ENCODE measurements around the gene SSR2.
"Not testable (repeated sequence)": the region's sequence is repeated elsewhere in the genome, so short reads cannot be mapped to it uniquely, and the experiment has no call there.

Gene SSR2

DNA sequence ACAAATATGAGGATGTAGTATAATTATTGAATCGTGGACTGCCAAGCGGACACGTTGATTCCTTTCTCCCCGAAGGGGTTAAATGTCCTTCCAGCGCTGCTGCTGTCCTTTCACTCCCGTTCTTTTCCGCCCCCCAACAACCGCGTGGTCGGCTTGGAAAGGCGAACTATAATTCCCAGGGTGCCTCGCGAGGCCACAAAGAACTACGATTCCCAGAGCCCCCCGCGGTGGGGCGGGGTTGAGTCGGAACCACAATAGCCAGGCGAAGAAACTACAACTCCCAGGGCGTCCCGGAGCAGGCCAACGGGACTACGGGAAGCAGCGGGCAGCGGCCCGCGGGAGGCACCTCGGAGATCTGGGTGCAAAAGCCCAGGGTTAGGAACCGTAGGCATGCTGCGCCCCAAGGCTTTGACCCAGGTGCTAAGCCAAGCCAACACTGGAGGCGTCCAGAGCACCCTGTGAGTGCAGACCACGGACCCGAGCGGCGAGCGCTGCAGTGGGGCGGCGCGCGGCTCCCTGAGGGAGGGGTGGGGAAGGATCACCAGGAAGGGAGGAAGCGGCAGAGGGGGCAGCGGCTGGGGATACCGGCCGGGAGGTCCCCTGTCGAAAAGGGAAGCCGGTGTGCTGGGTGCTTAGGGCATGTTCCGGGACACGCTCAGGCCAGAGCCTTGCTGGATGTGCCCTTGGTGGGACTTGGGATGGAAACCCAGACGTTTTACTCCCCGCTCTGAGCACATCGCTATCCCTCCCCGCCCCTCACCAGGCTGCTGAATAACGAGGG is 33.9 kb upstream of the SSR2 start, which contains the start of gene LAMTOR2:
TSS of gene LAMTOR2 (plus strand) at position 283 of the 781 bp plus-strand sequence. CDS start at position 391, 108 bp downstream.
- Mint-ChIP-seq H3K4me1 (peaks cover 29% of the 10 kb centered on the region), H3K36me3 (ENCODE audit: insufficient read depth) (peaks cover 25% of the 10 kb centered on the region), H3K27ac (ENCODE audit: low read depth) (peak within 1 kb of the TSS; percentile 73), H3K27me3 (no peaks in the 10 kb centered on the region), H3K9me3 (no peaks in the 10 kb centered on the region), H3K4me3 (peak within 1 kb of the TSS; percentile 94)
- ATAC-seq (replicated peaks; ENCODE audit: extremely low read depth, poor library complexity, severe bottlenecking) (peak; percentile 84), DNase-seq (ENCODE audit: low spot score in 2 of 2) (peak; percentile 90 to 91)

DNA sequence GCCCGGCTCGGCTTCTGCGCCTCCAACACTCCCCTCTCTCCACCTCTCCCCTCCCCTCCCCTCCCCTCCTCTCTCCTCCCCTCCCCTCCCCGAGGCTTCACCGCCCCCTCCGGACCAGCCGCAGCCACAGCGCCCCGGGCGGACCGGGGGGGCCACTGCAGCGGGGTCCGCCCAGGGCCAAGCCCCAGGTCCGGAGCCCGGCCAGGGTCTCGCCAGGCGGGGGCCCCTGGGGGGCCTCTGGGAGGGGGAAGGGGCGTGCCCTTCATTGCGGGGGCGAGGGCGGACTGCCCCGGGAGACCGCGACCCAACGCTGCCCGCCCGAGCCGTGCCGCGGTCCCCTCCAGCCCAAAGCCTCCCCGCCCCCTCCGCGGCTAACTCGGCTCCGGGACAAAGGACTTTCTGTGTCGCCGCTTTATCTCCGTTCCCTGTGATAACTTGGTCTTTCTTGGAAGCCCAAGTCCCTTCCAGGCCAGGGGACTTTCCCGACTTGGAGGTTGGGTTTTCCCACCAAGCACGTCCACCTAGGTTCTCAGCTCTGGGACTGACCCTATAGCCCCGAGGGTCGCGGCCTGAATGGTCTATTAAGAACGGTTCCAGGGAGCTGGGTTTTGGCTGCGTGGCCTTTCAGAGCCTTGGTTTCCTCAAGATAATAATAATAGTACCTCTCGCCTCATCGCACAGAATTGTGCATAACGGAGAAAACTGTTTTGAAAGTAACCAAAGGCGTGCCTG is 33.2 kb upstream of the SSR2 start, which contains the start of gene UBQLN4:
TSS of gene UBQLN4 (minus strand) at position 31 of the 732 bp plus-strand sequence. CDS start 97 bp downstream, outside the sequence.
- peak; percentile 59 for ATAC-seq (replicated peaks; ENCODE audit: extremely low read depth, poor library complexity, severe bottlenecking)
- peaks cover 26% of the 10 kb centered on the region for H3K36me3 Mint-ChIP-seq (ENCODE audit: insufficient read depth)
- no peaks in the 10 kb centered on the region for H3K27me3 Mint-ChIP-seq

DNA sequence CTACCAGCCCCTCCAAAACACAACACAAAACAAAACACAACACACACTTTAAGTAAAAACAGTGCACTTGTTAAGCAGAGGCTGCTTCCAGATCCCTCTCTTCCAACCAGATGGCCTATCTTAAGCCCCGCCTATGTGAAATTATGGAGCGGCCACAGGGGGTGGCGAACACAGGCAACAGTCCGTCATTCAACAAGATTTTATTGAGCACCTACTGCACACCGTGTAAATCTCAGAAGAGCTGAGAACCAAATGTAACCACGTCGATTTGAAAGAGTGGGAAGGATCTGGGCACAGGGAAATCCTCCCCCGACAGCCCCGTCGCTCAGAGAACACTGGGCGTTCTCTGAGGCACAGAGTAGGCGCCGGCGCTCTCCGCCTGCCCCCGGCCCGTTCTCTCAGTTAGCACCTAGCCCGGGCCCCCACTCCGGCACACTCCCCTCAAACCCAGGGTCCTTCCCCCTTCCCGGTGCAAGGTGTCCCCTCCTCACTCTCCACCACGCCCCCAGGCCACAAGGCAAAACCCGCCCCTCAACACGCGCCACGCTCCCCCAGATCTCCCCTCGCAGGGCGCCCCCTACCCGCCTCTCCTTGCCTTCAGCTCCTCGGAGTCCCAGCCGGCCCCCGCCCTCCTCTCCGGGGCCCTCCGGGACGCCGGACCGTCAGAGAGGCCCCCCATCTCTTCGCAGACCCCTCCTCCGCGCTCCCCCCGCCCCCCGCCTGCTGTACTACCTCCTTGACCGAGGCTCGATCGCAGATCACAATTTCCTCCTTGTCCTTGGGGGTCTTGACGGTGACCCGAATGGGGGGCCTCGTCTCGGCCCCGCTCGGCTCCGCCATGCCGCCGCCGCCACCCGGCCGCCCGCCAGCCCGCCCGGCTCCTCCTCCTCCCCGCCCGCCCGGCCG is 32.4 kb upstream of the SSR2 start:
- peak; percentile 17 for ATAC-seq (replicated peaks; ENCODE audit: extremely low read depth, poor library complexity, severe bottlenecking)
- DNase-seq (ENCODE audit: low spot score in 2 of 2) = peak; percentile 28 to 43
- peaks cover 28% of the 10 kb centered on the region for H3K36me3 Mint-ChIP-seq (ENCODE audit: insufficient read depth)
- peak overlapping the region; percentile 94 for H3K4me3 Mint-ChIP-seq
- no peaks in the 10 kb centered on the region for H3K9me3 Mint-ChIP-seq
- no peaks in the 10 kb centered on the region for H3K27me3 Mint-ChIP-seq
- peaks cover 29% of the 10 kb centered on the region for H3K4me1 Mint-ChIP-seq
- peak overlapping the region; percentile 57 for H3K27ac Mint-ChIP-seq (ENCODE audit: low read depth)

More for the DNA sequence above, 33.2 kb upstream of the SSR2 start, which contains the start of gene UBQLN4:
- H3K4me1 Mint-ChIP-seq = peaks cover 29% of the 10 kb centered on the region
- peak; percentile 63 to 68 for DNase-seq (ENCODE audit: low spot score in 2 of 2)
- H3K4me3 Mint-ChIP-seq = peak within 1 kb of the TSS; percentile 94
- no peaks in the 10 kb centered on the region for H3K9me3 Mint-ChIP-seq
- peak within 1 kb of the TSS; percentile 73 for H3K27ac Mint-ChIP-seq (ENCODE audit: low read depth)

DNA sequence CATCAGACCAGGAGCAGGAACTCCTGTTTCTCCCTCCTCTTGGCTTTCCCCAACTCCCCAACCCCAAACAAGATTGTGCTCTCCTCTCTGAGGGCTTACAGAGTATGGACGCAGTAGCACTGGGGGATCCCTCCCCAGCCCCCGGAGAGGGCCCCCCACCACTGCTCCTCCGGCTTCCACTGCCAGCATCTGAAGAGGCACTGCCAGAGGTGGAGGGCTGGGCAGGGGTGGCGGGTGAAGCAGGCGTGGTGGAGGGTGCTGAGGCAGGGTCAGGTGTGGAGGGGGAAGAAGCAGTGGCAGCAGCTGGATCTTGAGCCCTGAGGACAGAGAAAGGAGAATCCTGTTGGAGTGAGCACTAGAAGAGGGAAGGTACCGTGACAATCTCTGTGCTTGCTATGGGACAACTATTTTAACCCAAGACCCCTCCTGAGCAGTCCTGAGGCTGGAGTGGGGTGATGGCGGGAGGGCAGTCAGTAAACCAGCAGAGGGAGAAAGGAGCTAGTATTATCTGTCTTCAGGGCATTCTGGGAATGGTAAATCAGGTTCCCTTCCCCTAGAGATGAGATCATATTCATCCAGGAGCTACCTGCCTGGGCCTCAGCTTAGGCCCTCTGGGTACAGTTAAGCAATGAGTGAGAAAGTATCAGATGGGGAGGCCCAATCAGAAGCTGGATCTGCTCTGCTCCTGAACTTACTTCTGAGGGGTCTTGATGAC is 30.4 kb upstream of the SSR2 start:
- Mint-ChIP-seq H3K27ac (ENCODE audit: low read depth) (no peak overlapping the region), H3K9me3 (no peaks in the 10 kb centered on the region), H3K4me1 (peaks cover 25% of the 10 kb centered on the region), H3K36me3 (ENCODE audit: insufficient read depth) (peaks cover 23% of the 10 kb centered on the region), H3K27me3 (no peaks in the 10 kb centered on the region), H3K4me3 (no peak overlapping the region)
- ATAC-seq (replicated peaks; ENCODE audit: extremely low read depth, poor library complexity, severe bottlenecking) (no peak), DNase-seq (ENCODE audit: low spot score in 2 of 2) (no peak)

DNA sequence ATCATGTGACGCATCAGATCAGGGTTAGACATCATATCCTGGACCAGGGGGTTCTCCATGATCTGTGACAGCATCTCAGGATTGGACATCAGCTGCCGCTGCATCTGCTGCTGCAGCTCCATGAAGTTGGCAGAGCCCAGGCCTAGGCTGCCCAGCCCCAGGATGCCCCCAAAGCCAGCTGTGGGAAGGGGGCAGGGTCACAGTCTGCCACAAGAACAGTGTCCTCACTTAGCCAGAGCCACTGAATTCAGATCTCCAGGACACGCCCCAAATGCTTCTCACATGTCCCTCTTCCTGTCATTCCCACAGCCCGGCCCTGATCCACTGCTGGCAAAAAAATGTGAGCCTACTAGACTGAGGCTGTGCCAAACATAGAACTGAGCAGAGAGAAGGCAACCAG is 29.6 kb upstream of the SSR2 start:
- no peak overlapping the region for H3K27ac Mint-ChIP-seq (ENCODE audit: low read depth)
- no peak for ATAC-seq (replicated peaks; ENCODE audit: extremely low read depth, poor library complexity, severe bottlenecking)
- DNase-seq (ENCODE audit: low spot score in 2 of 2) = no peak
- H3K9me3 Mint-ChIP-seq = no peaks in the 10 kb centered on the region
- peaks cover 22% of the 10 kb centered on the region for H3K36me3 Mint-ChIP-seq (ENCODE audit: insufficient read depth)
- H3K4me3 Mint-ChIP-seq = no peak overlapping the region
- H3K27me3 Mint-ChIP-seq = no peaks in the 10 kb centered on the region
- H3K4me1 Mint-ChIP-seq = peaks cover 20% of the 10 kb centered on the region

DNA sequence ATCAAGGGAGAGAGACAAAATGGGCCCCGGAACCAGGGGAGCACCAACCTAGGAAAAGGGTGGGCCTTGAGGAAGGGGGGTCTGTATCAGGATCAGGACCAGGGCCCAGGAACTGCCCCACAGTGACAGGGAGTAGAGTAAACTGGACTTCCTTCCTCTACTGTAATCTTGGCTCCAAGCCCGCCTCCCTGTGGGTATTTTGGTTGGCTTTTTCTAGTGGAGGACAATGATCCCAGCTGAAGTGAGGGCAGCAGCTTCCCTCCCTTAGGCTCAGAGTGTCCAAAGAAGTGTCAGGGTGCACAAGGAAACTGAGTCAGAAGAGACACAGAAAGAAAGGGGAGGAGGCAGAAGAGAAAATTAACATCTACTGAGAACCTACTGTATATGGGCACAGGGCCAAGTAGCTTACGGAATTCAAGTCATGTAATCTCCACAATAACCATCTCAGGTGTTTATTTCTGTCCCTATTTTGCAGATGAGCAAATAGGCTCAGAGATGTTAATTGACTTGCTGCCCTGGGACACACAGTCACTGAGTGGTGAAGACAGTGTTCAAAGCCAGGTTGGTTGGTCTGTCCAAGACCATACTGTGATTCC is 28.0 kb upstream of the SSR2 start:
- H3K27me3 Mint-ChIP-seq = no peaks in the 10 kb centered on the region
- no peaks in the 10 kb centered on the region for H3K9me3 Mint-ChIP-seq
- no peak overlapping the region for H3K4me3 Mint-ChIP-seq
- ATAC-seq (replicated peaks; ENCODE audit: extremely low read depth, poor library complexity, severe bottlenecking) (no peak), DNase-seq (ENCODE audit: low spot score in 2 of 2) (no peak)
- H3K4me1 Mint-ChIP-seq = peaks cover 22% of the 10 kb centered on the region
- no peak overlapping the region for H3K27ac Mint-ChIP-seq (ENCODE audit: low read depth)
- H3K36me3 Mint-ChIP-seq (ENCODE audit: insufficient read depth) = peaks cover 11% of the 10 kb centered on the region

DNA sequence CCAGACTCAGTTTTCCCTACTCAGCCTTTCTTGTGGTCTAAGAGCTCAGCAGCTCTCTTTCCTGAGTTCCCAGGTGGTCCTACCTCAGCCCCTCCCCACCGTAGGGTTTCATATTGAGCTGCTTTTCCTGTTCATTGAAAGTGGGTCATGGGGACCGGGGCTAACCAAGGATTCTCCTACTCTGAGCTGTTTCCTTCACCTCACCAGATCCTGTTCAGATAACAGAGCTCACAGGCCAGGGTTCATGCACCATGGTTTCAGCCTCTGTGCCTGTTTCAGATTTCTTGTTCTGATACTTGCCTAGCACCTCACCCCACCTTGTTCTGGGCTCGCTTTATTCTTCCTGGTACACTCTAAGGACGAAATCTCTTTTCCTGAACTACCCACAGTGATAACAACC is 24.3 kb upstream of the SSR2 start:
- no peak for ATAC-seq (replicated peaks; ENCODE audit: extremely low read depth, poor library complexity, severe bottlenecking)
- H3K9me3 Mint-ChIP-seq = no peaks in the 10 kb centered on the region
- H3K36me3 Mint-ChIP-seq (ENCODE audit: insufficient read depth) = peaks cover 11% of the 10 kb centered on the region
- peak overlapping the region; percentile 16 for H3K27ac Mint-ChIP-seq (ENCODE audit: low read depth)
- H3K27me3 Mint-ChIP-seq = no peaks in the 10 kb centered on the region
- no peak for DNase-seq (ENCODE audit: low spot score in 2 of 2)
- peaks cover 8% of the 10 kb centered on the region for H3K4me1 Mint-ChIP-seq
- H3K4me3 Mint-ChIP-seq = no peak overlapping the region

DNA sequence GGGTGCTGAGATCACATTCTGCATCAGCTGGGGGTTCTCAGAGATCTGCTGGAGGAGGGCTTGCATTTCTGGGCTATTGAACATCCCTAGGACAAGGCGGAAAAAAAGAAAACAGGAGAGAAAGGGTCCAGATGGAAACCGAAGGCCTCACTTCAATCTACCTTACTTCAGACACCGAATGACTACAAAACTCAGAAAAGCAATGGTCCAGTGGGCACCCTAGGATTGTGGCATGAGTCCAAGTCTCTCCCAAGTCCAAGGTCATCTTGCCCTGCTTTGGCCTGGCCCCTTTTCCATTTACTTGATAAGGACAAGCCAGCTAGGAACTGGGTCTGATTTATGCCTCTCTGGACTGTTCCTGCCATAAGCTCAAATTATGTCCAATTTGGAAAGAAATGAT is 22.1 kb upstream of the SSR2 start:
- Mint-ChIP-seq H3K27ac (ENCODE audit: low read depth) (no peak overlapping the region), H3K9me3 (no peaks in the 10 kb centered on the region), H3K36me3 (ENCODE audit: insufficient read depth) (peaks cover 10% of the 10 kb centered on the region)

DNA sequence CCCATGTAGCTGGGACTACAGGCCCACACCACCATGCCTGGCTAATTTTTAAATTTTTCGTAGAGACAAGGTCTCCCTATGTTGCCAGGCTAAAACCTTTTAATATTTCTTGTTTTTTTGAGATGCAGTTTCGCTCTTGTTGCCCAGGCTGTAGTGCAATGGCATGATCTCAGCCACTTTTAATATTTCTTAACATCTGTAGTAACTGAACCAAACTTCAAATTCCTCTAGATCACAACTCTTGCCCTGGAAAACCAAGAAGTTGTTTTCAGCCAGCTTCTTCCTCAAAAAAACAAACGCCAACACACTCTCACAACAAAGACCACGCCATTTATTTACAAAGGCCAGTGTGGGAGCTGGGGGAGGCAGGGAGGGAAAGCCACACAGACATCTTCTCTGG is 14.2 kb upstream of the SSR2 start:
- not testable (repeated sequence) for H3K27ac Mint-ChIP-seq (ENCODE audit: low read depth); H3K36me3 Mint-ChIP-seq (ENCODE audit: insufficient read depth); H3K4me1 Mint-ChIP-seq; H3K4me3 Mint-ChIP-seq; H3K27me3 Mint-ChIP-seq; DNase-seq (ENCODE audit: low spot score in 2 of 2); H3K9me3 Mint-ChIP-seq; ATAC-seq (replicated peaks; ENCODE audit: extremely low read depth, poor library complexity, severe bottlenecking)

More for the DNA sequence above, 22.1 kb upstream of the SSR2 start:
- Mint-ChIP-seq H3K4me1 (peaks cover 8% of the 10 kb centered on the region), H3K27me3 (no peaks in the 10 kb centered on the region), H3K4me3 (no peak overlapping the region)
- no peak for DNase-seq (ENCODE audit: low spot score in 2 of 2)
- ATAC-seq (replicated peaks; ENCODE audit: extremely low read depth, poor library complexity, severe bottlenecking) = no peak

DNA sequence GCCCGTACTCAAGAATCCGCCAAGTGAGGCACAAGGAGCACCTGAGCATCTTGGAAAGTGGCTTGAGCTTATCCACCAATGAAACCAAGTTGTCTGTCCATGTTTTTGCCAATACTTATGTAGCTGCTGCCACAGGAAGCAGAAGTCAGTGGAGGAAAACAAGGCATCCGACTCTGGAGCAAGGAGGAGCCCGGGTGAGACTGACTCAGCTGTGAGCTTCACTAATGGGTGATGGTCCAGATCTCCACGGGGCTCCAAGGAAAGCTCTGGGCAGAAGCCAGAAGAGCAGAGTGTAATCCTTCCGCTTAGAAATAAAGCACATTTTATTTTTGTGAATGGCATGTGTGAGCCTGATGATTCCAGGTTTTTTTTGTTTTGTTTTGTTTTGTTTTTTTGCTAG is 12.3 kb upstream of the SSR2 start:
- Mint-ChIP-seq H3K9me3 (no peaks in the 10 kb centered on the region), H3K27me3 (no peaks in the 10 kb centered on the region), H3K27ac (ENCODE audit: low read depth) (no peak overlapping the region), H3K36me3 (ENCODE audit: insufficient read depth) (peaks cover 4% of the 10 kb centered on the region), H3K4me1 (no peaks in the 10 kb centered on the region), H3K4me3 (no peak overlapping the region)
- no peak for DNase-seq (ENCODE audit: low spot score in 2 of 2)
- ATAC-seq (replicated peaks; ENCODE audit: extremely low read depth, poor library complexity, severe bottlenecking) = no peak

DNA sequence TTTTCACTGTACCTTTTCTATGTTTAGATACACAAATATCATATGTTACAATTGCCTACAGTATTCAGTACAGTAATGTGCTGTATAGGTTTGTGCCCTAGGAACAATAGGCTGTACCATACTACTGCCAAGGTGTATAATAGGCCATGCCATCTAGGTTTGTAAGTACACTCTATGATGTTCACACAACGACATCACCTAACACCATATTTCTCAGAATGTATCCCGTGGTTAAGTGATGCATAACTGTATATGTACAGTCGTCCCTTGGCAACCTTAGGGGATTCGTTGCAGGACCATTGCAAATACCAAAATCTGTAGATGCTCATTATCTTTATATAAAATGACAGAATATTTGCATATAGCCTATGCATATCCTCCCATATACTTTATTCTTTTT is 5.8 kb upstream of the SSR2 start:
- DNase-seq (ENCODE audit: low spot score in 2 of 2) (no peak), ATAC-seq (replicated peaks; ENCODE audit: extremely low read depth, poor library complexity, severe bottlenecking) (no peak)
- H3K36me3 Mint-ChIP-seq (ENCODE audit: insufficient read depth) = no peaks in the 10 kb centered on the region
- H3K9me3 Mint-ChIP-seq = no peaks in the 10 kb centered on the region
- no peak overlapping the region for H3K27ac Mint-ChIP-seq (ENCODE audit: low read depth)
- no peak overlapping the region for H3K4me3 Mint-ChIP-seq
- peaks cover 5% of the 10 kb centered on the region for H3K4me1 Mint-ChIP-seq
- H3K27me3 Mint-ChIP-seq = no peaks in the 10 kb centered on the region
